Medulla oblongata (tissue), 1 donor: ENCODE results near the gene MYL3.

Source experiments
- DNase-seq: peaks from one replicate; pipeline ENCODE4 v3.0.0-alpha.2; 2015; ENCODE audit errors: extremely low spot score

Gene MYL3

DNA sequence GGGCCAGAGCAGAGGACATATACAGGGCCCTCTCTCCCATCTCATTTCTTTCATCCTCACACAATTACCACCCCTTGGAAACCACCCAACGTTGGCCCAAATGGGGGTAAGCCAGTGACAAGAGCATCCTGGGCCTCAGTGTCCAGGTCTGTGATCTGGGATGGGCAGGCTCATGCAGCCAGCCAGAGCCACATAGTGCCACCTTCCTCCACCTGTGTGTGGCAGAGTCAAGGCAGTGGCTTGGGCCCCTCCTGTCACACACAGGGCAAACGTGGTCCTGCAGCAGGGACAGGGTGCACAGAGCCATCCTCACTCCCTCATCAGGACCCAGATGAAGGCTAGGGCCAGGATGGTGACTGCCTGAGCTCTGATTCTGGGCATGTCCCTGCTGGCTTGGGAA, 2.3 kb upstream of the MYL3 start:
- DNase-seq, result no peak

DNA sequence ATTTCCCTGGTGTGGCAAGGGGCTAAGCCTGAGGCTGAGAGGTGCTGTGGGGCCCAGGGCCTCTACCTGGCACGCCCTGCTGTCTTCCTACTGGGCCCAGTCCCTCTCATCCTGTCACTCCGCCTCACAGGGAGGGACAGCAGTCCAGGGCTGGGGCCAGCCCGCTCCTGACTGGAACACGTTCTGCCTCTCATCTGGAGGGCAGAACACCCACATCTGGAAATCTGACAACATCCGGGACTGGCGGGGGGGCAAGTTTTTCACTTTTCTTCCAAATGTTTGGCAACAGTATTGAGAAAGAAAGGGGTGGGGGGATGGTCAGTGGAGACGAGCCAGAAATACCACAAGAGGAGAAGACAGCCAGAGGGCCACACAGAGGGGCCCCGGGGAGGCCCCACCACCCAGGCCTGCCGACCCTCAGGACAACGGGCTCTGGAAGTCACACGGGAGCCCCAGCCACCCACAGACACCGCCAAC, 1.8 kb upstream of the MYL3 start:
- DNase-seq, result no peak

DNA sequence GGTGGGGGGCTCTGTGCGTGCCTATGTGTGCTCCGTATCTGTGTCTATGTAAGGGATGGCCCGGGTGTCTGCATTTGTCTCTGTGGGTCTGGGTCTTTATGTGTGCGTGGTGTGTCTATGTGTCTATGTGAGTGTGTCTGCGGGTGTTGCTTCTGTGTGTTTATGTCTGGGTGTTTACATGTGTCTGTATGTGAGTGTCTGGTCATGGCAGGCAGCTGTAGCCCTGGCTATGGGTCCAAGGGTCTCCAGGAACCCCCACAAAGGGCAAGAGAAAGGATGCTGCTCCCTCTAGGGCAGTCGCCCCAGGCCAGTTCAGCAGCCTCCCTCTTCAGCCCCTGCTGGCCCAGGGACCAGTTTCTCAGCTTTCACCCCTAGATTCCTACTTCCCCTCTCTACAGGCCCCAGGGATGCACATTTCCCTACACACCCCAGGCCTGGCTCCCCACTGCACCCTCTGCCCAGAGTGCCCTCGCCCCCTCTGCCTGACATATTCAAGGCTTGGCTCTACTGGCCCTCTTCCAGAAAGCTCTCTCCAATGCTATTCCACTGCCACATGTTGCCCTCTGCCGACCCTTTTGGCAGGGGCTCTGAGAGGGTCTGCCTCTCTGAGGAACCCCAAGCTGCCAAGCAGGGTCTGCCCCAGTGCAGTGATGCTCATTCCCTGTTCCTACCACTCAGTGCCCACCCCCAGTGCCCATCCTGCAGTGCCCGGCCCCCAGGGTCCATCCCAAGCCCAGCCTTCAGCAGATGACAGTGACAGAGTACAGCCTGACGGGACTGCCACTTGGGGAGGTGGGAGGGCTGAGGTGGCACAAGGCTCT, 1.0 kb upstream of the MYL3 start:
- DNase-seq, result no peak

DNA sequence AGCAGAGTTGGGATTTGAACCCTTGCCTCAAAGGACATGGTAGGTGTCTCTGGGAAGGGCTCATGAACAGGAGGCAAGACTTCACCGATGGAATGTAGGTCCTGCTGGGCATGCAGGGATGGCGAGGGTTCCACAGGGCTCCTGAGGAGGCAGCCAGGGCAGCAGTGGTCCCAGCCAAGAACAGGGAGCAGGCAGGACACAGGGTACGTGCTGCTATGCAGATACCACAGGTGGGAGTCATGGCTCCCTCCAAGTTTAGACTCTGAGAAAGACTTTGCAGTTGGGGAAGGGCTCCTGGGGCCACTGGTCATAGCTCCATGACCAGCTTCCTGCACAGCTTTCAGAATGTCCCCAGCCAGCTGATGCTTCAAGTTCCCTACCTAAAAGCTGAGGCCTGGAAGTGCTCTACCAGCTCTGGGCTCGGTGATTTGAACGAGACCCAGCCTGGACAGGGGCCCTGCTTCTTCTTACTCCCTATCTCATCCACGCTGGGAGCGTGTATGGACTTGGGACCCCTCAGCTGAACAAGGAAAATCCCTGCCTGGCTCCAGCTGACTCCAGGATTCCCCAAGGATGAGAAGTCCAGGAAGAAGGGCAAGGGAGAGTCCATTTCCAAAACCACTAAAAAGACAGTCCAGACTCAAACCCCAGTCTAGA, 747 bp downstream of the MYL3 start:
- no peak for DNase-seq

DNA sequence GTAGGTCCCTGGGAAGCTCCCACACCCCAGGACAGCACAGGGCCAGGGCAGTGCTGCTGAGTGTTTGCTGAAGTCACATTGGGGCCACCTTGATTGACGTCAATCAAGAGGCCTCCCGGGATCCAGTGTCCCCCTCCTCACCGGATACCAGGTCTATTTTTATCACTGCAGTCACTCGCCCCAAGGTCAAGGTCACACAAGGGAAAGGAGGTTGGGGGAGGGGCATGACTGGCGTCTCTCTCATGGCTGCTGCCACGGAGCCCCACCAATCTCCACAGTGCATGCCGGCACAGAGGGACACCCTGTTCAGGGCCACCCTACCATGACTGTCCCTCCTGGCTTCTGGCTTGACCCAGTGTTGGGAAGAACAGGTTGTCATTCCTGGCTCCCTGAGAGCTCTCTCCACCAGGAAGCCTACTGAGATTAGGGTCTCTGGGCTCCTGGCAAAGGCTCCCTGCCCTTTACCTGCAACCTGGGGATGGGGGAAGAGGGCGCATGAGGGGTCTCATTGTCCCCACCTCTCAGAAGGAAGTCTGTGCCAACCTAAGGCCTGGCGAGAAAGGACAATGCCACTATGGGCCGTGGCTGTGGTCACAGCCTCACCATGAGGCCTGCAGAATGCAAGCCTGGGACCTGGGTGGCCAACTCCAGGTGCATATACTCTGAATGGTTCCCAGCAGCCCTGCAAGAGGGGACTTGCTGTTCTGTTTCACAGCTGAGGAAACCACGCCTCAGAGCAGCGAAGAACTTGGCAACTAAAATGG, 1.5 kb downstream of the MYL3 start:
- no peak for DNase-seq

DNA sequence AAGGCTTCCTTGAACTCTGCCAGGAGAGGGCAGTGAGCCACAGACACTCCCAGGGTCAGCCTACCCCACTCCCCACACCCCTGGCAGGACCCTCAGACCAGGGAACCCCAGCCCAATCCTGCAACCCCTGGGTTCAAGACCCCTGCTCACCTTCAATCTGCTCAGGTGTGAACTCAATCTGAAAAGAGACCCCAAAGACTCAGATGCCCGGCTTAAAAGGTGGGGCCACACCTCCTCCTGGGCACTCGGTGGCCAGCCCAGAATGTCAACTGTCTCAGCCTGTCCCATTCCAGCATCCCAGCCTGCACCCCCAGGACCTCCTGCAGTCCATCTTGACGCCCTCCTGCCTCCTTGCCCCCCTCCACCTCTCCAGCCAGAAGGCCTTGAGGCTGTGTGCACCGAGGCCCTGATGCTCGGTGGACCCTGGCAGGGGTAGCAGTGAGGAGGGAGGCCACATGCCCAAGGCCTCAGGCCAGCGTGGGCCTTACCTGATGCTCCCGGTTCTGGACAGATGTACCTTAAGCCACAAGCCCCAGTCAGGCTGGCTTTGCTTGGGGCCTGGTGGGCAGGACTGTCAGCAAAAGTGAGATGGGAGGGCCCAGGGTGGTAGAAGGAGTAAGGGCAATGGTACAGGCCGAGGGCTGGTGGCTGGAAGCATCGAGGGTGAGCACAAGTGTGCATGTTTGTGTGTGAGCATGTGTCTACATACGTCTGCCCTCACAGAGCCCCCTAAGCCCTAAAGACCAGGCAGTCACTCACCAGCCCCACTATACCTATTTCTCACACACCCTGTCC, 2.2 kb downstream of the MYL3 start:
- no peak for DNase-seq

DNA sequence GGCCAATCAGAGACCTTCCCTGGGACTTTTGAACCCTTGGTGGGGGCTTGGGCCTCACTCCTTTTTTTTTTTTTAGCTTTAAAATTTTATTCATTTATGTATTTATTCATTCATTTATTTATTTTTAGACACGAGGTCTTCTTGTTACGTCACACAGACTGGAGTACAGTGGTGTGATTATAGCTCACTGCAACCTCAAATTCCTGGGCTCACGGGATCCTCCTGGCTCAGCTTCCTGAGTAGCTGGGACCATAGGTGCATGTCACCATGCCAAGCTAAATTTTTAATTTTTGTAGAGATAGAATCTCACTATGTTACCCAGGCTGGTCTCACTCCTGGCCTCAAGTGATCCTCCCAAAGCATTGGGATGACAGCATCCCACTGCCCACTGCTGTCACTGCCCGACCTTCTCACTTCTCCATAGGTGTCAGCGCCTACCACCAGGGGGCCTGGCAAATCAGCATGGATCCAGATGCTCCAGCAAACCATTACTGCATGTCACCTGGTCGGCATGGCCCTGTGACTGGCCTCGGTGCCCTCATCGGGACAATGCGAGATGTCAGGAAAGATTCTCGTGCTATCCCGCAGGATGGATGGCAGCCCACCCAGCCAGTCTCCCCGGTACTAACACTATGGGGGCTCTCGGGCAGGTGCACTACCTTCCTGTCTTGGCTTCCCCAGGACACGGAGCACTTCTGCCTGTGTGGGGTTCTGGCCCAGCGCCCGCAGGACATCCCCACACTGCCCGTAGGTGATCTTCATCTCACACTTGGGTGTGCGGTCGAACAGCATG, 3.0 kb downstream of the MYL3 start:
- DNase-seq, result no peak

DNA sequence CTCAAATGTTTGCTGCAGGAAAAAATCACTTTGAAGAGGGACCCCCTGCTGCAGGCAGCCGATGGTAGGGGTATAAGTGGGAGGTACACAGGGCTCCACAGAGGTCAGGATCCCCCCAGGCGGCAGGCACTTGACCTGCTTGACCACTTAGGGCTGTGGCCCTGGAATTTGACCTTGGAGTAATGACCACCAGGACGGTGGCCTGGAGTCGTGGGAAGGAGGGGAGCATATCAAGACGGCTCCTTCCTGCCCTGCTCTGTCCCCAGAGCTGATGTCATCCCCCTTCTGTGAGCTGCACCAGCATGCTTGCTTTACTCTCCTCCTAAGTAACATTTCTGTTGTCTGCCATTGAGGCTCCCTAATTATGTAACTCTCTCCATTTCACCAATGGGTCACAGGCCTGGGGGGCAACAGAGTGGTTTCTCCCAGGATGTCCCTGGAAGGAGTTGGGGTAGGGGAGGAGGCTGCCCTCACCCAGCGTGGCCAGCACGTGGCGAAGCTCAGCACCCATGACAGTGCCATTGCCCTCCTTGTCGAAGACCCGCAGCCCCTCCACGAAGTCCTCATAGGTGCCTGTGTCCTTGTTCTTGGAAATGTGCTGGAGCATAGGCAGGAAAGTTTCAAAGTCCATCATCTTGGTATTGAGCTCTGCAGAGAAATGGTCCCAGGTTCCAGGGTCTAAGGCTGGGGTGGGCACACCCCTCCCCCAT, 4.1 kb downstream of the MYL3 start:
- DNase-seq, result no peak

DNA sequence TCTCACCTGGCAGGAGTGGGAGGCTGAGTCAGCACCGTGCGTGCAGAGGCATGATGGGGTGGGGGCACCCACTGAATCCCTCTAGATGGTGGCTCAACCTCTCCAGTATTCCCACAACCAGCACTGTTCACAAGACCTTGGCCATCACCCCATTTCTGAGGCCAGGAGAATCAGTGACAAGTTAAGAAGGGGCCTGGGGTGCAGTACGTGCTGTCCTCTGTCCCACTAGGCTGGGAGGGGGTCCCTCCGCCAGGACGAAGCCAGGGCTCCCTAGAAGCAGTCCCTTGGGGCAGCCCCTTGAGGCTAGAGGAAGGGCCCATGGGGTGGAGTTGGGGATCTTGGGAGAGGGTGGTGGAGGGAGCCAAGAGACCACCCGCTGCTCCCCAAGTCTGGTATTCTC, 4.8 kb downstream of the MYL3 start:
- DNase-seq, result no peak

DNA sequence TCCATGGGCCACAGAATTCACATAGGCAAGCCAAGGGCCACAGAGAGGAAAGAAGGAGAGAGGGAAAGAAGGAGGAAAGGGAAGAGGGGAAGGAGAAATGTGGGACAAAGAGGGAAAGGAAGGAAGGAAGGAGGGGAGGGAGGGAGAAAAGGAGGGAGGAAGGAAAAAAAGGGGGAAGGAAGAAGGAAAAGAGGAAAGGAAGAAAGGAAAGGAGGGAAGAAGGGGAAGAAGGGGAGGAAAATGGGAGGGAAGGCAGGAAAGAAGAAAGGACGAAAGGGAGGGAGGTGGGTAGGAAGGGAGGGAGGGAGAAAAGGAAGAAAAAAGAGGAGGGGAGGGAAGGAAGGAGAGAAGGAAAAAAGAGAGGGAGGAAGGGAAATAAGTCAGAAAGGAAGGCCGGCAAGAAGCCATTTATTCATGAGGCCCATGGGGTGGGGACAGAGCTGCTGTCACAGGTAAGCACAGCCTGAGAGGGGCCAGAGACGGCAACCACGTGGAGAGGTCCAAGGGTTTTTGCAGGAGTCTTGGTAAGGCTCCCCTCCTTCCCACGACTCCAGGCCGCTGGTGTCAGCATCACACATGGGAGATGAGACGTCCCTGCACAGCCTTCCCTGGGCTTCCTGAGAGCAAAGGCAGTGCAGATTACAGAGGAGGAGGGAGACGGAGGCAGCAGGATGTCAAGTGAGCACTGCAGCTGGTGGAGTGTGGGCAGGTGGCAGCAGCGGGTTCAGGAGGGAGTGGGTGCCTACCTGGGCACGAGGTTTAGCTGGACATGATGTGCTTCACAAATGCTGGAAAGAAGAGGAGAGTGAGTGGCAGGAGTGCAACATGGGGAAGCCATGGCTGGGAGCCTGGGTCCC, 5.5 kb downstream of the MYL3 start:
- no peak for DNase-seq

DNA sequence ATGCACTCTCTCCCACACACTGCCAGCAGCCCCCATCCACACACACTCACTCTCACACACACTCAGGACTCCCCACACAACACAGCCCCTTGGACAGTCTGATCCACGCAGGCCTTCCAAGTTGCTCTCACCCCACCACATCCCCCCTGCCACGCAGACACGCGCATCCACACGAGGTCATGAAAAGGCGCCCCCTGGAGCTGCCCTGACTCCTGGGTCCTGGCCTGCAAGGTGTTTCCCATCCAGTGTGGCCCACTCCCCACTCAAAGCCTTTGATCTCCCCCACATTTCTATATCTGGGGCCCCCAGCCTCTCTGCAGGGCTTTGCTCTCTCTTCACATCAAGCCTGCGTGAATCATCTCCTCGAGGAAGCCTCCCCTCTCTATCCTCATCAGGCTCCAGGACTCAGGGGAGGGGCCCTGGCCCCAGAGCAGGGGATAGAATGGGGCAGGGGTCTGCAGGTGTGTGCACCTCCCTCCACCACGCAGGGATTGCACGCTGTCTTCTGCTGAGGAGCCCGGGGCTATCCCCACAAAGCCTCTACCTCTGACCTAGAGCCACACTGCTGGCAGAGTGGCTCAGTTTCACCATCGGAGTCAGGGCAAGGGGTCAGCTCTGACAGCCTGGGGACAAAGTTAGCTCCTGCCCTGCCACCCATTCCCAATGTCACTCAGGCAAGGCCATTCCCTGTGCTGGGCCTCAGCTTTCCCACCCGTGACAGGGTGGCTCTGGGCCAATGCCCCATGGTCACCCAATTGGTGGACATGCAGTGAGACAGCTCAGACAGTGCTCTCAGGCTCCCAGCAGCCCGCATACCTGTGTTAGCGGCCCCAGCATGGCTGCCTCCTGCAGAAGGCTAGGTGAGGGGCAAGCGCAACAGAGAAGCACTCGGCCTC, 6.4 kb downstream of the MYL3 start:
- no peak for DNase-seq

DNA sequence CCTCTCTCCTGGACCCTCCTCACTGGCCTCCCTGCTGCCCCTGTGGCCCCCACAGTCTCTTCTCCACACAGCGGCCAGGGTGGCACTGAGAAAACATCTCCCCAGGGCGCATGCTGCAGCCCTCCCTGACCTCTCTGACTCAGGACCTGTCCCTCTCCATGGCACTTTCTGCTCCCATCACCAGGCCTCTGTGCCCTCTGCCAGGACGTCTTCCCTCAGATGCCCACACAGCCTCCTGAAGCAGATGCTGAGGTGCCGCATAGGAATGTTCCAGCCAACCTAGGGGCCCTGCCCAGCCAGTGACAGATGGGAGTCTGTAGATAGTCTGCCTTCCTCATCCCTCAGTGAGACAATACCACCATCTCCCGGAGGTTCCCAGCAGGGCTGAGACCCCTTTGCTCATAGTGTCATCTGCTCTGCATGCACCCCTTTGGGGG, 8.7 kb downstream of the MYL3 start:
- DNase-seq, result no peak

DNA sequence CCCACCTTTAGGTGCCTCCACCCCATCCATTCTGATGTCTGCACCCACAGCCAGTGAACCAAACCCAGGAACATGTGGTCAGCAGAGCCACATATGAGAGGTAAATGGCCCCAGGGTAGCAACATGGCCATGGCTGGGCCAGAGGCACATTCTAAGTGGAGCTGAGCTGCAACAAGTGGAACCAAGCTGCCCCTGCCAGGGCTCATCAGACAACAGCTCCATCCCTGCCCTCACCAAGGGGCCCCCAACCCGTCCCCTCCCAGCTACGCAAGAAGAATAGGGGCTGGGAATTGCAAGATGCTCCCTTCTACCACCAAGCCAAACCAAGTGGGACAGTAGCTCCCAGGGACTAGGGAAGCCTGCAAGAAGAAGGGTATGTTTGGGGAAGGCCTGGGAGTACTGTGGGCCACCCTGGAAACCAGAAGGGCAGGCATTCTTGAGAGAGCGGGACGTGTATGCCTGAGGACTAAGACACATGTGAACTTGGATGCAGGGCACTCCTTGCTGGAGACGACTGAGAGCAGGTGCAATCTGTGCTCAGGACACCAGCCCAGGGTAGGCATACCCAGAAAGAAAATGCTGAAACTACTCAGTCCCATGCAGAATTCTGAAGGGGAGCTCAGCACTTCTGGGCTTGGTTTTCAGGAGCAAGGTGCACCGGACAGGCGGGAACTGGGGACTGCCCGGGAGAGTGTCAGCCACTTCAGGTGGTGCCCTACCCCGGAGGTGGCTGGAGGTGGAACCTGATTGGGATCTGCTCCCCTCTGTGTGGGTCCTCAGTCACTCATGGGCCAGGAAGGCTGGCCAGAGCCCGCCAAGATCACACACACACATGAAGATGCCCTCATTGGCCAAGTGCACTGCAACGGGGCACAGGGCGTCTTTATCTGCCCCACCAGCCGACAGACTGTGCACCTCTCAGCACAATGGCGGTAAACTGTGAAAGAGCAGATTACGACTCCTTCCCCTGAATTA, 9.5 kb downstream of the MYL3 start:
- no peak for DNase-seq

DNA sequence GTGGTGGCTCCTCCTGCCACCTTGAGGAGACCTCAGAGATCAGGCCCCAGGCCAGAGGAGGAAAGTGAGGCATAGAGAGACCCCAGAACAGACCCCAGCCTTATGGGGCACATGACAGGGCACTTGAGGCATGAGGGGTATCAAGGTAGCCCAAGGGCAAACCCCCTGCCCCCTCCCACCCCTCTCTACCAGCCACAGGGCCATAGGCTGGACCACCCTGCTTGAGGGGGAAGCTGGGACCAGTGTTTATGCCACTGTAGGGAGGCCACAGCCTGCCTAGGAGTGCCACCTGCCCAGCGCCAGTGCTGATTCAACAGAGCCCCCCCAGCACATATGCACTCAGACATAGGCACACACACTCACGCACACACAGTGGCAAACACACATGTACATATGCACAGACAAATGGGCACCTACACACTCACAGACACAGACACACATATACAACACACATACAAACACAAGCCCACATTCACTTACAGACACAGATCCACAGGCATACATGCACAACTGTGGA, 10.3 kb downstream of the MYL3 start:
- no peak for DNase-seq

DNA sequence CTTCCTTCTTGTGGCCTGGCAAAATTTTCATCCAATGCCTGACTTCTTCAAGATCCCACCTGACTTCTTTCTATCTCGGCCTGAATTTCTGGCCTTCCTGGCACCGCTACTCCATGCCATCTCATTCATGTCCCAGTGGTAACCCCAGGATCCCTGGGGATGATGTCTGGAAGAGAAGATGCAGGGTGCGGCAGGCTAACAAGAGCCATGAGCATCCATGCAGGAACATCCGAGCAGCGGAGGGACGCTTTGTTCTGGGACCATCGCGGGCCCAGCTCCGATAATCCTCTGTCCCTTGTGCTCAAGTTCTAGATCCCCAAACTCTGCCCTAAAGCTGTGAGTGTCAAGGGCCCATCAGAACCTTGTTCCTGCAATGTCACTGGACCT, 10.9 kb downstream of the MYL3 start:
- DNase-seq, result no peak

DNA sequence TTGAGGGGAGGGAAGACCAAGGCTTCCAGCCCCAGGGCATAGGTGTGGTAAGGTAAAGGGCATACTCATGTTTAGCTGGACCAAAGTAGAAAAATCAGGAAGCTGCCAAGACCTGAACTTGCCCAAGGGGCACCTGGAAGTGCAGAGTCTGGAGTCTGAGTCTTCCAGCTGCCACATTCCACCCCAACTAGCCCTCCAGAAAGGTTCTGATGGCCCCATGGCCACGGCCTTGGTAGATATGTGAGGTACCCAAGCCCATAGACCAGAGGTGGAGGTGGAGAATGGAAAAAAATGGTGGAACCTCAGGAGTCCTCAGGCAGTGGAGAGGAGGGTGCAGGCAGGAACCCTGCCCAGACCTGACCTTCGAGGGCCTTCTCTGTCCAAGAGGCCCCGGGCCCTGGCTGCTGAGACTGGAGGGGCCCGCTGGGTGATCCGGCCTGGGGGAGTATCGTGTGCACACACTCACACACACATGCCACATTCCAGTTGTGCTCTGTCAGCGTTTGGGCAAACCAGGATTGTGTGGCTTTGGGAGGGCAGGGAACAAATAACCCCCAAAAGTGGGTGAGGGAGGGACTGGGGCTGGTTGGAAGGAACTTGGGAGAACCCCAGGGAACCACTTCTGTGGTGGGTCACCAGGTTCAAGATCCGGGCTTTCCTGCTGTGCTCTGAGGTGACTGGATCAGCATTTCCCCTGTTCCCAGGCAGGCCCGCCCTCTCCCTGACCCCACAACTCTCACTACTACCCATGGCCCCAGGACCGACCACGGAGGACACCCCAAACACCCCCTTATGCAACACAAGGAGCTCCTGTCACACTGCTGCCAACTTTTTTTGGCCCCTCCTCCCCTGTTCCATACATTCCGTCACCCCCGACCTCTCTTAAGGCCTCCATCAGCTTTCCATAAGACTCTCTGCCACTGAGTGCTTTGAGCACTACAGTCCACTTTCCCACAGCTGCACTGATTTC, 11.6 kb downstream of the MYL3 start:
- DNase-seq, result no peak
